Ascending aorta (tissue), 2 donors: Measurements from ENCODE around the gene LRIG3. TPM values are rescaled to one million over a fixed set of nuclear protein-coding genes. Genes with fewer than 3 reads are reported as not detected.
"Not testable (repeated sequence)": the region's sequence is repeated elsewhere in the genome, so short reads cannot be mapped to it uniquely, and the experiment has no call there.

Experiments used
- DNase-seq, 2 donors: peaks; one replicate each; pipeline ENCODE4 v3.0.0-alpha.2; 2019; ENCODE audit warnings: low spot score in 2 of 2
- H3K27ac ChIP-seq, 2 donors: fragments of 200-600 bp; sonication (generic); one replicate each; pipeline ENCODE4 v1.5.1; 2016 to 2017; ENCODE audit warnings: mild to moderate bottlenecking in 1 of 2
- H3K27me3 ChIP-seq: fragments of 200-600 bp; sonication (generic); one replicate; pipeline ENCODE4 v1.5.1; 2017
- H3K36me3 ChIP-seq, 2 donors: fragments of 200-600 bp; sonication (generic); one replicate each; pipeline ENCODE4 v1.5.1; 2016
- H3K4me1 ChIP-seq, 2 donors: fragments of 200-600 bp; sonication (generic); one replicate each; pipeline ENCODE4 v1.5.1; 2016 to 2017; ENCODE audit warnings: mild to moderate bottlenecking in 1 of 2
- H3K4me3 ChIP-seq, 2 donors: fragments of 200-600 bp; sonication (generic); one replicate each; pipeline ENCODE4 v1.5.1; 2016 to 2017; ENCODE audit warnings: mild to moderate bottlenecking in 1 of 2
- H3K9me3 ChIP-seq, 2 donors: fragments of 200-600 bp; sonication (generic); one replicate each; pipeline ENCODE4 v1.5.1; 2016
- CTCF ChIP-seq, 3 experiments: fragments of 200-600 bp in 2 of 3; fragments of 450-650 bp in 1 of 3; sonication (generic) in 2 of 3; IDR thresholded peaks; one replicate each; pipeline ENCODE4 v1.5.1; 2016 to 2019; ENCODE audit warnings: antibody characterized with exemption in 3 of 3, mild to moderate bottlenecking in 1 of 3, moderate library complexity in 1 of 3
- intact Hi-C: fragments of 100-400 bp; cut with DNase I; formaldehyde crosslinking; loops from one replicate; pipeline ENCODE4 v1.15.1; 2023
- total RNA-seq: library from RNA; depleted of rRNA; stranded (reverse); fragments of >200 nt; gene quantifications from one replicate; pipeline ENCODE4 v1.1.0, GENCODE V29; 2016

LRIG3 gene
- total RNA-seq, 1 donor from 2014 or later, result 12.3 TPM

GRCh38 chr12:58954002-58954401 is 33.7 kb upstream of the LRIG3 start:
- Histone ChIP-seq H3K4me1 (no peaks in the 10 kb centered on the region), H3K27me3 (no peaks in the 10 kb centered on the region), H3K9me3 (peaks cover 0 to 4% of the 10 kb centered on the region in 2 donors), H3K4me3 (no peak overlapping the region), H3K36me3 (no peaks in the 10 kb centered on the region), H3K27ac (no peak overlapping the region)
- no peak for TF ChIP-seq CTCF (IDR thresholded peaks at IDR 0.05)
- DNase-seq, result no peak
- intact Hi-C loops, result no loop called here

- TF ChIP-seq CTCF (IDR thresholded peaks at IDR 0.05), result no peak
- no peaks in the 10 kb centered on the region for H3K27me3 ChIP-seq
- H3K36me3 ChIP-seq, result no peaks in the 10 kb centered on the region
- H3K27ac ChIP-seq, result no peak overlapping the region
- intact Hi-C loops, result no loop called here
- no peaks in the 10 kb centered on the region for H3K4me1 ChIP-seq
- peaks cover 0 to 7% of the 10 kb centered on the region in 2 donors for H3K9me3 ChIP-seq
- no peak overlapping the region for H3K4me3 ChIP-seq
- DNase-seq, result no peak
These were observed 30.4 kb upstream of the LRIG3 start for GRCh38 chr12:58950739-58951100.

GRCh38 chr12:58949954-58950738 is 29.8 kb upstream of the LRIG3 start:
- DNase-seq, H3K4me1 ChIP-seq, intact Hi-C loops, H3K9me3 ChIP-seq, H3K27me3 ChIP-seq, H3K36me3 ChIP-seq, H3K4me3 ChIP-seq, H3K27ac ChIP-seq: not testable (repeated sequence)

- DNase-seq, result no peak
- Histone ChIP-seq H3K27ac (no peak overlapping the region), H3K27me3 (no peaks in the 10 kb centered on the region), H3K4me3 (no peak overlapping the region), H3K9me3 (no peaks in the 10 kb centered on the region), H3K4me1 (no peaks in the 10 kb centered on the region), H3K36me3 (no peaks in the 10 kb centered on the region)
- TF ChIP-seq CTCF (IDR thresholded peaks at IDR 0.05), result no peak
- intact Hi-C loops, result no loop called here
These were observed 22.8 kb upstream of the LRIG3 start for GRCh38 chr12:58943079-58943478.

GRCh38 chr12:58942345-58942744 is 22.0 kb upstream of the LRIG3 start:
- H3K36me3 ChIP-seq, result no peaks in the 10 kb centered on the region
- H3K27ac ChIP-seq, result no peak overlapping the region
- no peak overlapping the region for H3K4me3 ChIP-seq
- no peaks in the 10 kb centered on the region for H3K27me3 ChIP-seq
- H3K4me1 ChIP-seq, result no peaks in the 10 kb centered on the region
- intact Hi-C loops, result no loop called here
- H3K9me3 ChIP-seq, result no peaks in the 10 kb centered on the region
- no peak for TF ChIP-seq CTCF (IDR thresholded peaks at IDR 0.05)
- DNase-seq, result no peak

GRCh38 chr12:58939399-58940100 is 19.2 kb upstream of the LRIG3 start:
- Histone ChIP-seq H3K27ac (no peak overlapping the region), H3K9me3 (no peaks in the 10 kb centered on the region), H3K36me3 (no peaks in the 10 kb centered on the region), H3K4me3 (no peak overlapping the region), H3K4me1 (no peaks in the 10 kb centered on the region), H3K27me3 (no peaks in the 10 kb centered on the region)
- no peak for TF ChIP-seq CTCF (IDR thresholded peaks at IDR 0.05)
- intact Hi-C loops, result no loop called here
- no peak for DNase-seq
